ENCODE results near the gene TEDC2. TPM values are rescaled to one million over a fixed set of nuclear protein-coding genes. Genes with fewer than 3 reads are reported as not detected.

Gene TEDC2
- total and polyA plus RNA-seq, 9 of the 15 experiments (the other 6 are each of a cell fraction or from before 2014, with no cell fraction given), result 0.75 to 57.0 (median 17.6) TPM

- 0 out of 4 replicates have a peak, but pooled peaks of 1 of the 2 experiments have one; percentile 61 for TF ChIP-seq UBTF (IDR thresholded peaks at IDR 0.05; ENCODE audit: borderline replicate concordance in 1 of 2, low read depth in 2 of 2, low read length in 2 of 2)
- TF ChIP-seq PTBP1 (IDR thresholded peaks at IDR 0.05; ENCODE audit: low read depth, low read length), result no peak
Observed at GRCh38 chr16:2471016-2471652, 11.2 kb downstream of the TEDC2 start, which contains the start of gene NTN3 (continued).

GRCh38 chr16:2471653-2472487 lies 12.0 kb downstream of the TEDC2 start:
- H2AFZ ChIP-seq (ENCODE audit: low read depth, low read length), result no peak overlapping the region
- ATAC-seq, result no peak
- no peak for FAIRE-seq
- no peaks in the 10 kb centered on the region for H3K9me1 ChIP-seq (ENCODE audit: control insufficient read depth, insufficient read depth, low read length)
- peaks cover 18 to 96% of the 10 kb centered on the region in 2 experiments for H3K4me1 ChIP-seq (replicated peaks in 1 of 2; ENCODE audit: control insufficient read depth in 2 of 2, insufficient read depth in 2 of 2, low read length in 2 of 2)
- H4K20me1 ChIP-seq (replicated peaks; ENCODE audit: control insufficient read depth, insufficient read depth, low read length), result peaks cover 2% of the 10 kb centered on the region; the same call in 1 of the 2 replicates
- no peaks in the 10 kb centered on the region for H3K9me3 ChIP-seq (replicated peaks; ENCODE audit: control insufficient read depth, insufficient read depth, low read depth, low read length)
- POLR2A ChIA-PET, result no interaction called here
- no peak for DNase-seq (ENCODE audit: extremely low read depth in 1 of 4, low spot score in 3 of 4)
- CTCF ChIA-PET (ENCODE audit: low intra/inter-chr PET ratio), result no interaction called here
- H3K27ac ChIP-seq (ENCODE audit: extremely low read depth, low read depth, low read length), result no peak overlapping the region
- 69% methylated on average over 31 of the region's 61 CpGs for WGBS (ENCODE audit: insufficient coverage, low coverage, missing lambda C conversion rate)
- BruUV-seq (replicated peaks), result no TSS peak
- H3K27me3 ChIP-seq (ENCODE audit: control insufficient read depth in 2 of 2, insufficient read depth in 2 of 2, low read length in 2 of 2), result no peaks in the 10 kb centered on the region
- no peak overlapping the region; the same call in 1 of the 2 replicates for H3K4me3 ChIP-seq
- peaks cover 29% of the 10 kb centered on the region for H3K79me2 ChIP-seq (ENCODE audit: control insufficient read depth, insufficient read depth, low read length)
- no peaks in the 10 kb centered on the region for H3K36me3 ChIP-seq (ENCODE audit: control insufficient read depth, insufficient read depth, low read length)
- H3K4me2 ChIP-seq (ENCODE audit: insufficient read depth, low read length), result no peak overlapping the region
- peak overlapping the region in 1 of 2 experiments; percentile 98; a peak in 3 of 4 replicates for H3K9ac ChIP-seq (ENCODE audit: insufficient read depth in 1 of 2, low read depth in 2 of 2, low read length in 2 of 2)
- in situ Hi-C loops (cut with MboI), result no loop called here
- intact Hi-C loops (cut with micrococcal nuclease), result no loop called here
- no peak for TF ChIP-seq ZNF146 (CRISPR knock-in tag; IDR thresholded peaks at IDR 0.05; ENCODE audit: unreplicated experiment)
- no peak for TF ChIP-seq MYNN (IDR thresholded peaks at IDR 0.05)
- no peak for TF ChIP-seq MYNN (CRISPR knock-in tag; IDR thresholded peaks at IDR 0.05)
- peak; percentile 86; the same call in 1 of the 2 replicates for TF ChIP-seq HNRNPL (IDR thresholded peaks at IDR 0.05; ENCODE audit: low read depth, low read length)
- peak in 1 of 2 experiments; percentile 5 for TF ChIP-seq E2F6 (IDR thresholded peaks at IDR 0.05; ENCODE audit: borderline replicate concordance in 1 of 2, extremely low read depth in 1 of 2, insufficient read depth in 1 of 2, insufficient read length in 1 of 2, low read depth in 1 of 2, low read length in 1 of 2, poor library complexity in 1 of 2, severe bottlenecking in 1 of 2)
- TF ChIP-seq FUS (optimal IDR thresholded peaks at IDR 0.05; ENCODE audit: low read depth, low read length), result peak; percentile 33
- no peak for TF ChIP-seq ELF2 (CRISPR knock-in tag; IDR thresholded peaks at IDR 0.05)
- TF ChIP-seq POLR2G (IDR thresholded peaks at IDR 0.05; ENCODE audit: low read depth, low read length), result peak; percentile 33; the same call in 1 of the 2 replicates
- no peak for TF ChIP-seq NR1H2 (CRISPR knock-in tag; IDR thresholded peaks at IDR 0.05)
- TF ChIP-seq FOS (IDR thresholded peaks at IDR 0.05; ENCODE audit: extremely low read depth, insufficient read length), result no peak
- TF ChIP-seq ZNF263 (CRISPR knock-in tag; IDR thresholded peaks at IDR 0.05; ENCODE audit: borderline replicate concordance), result no peak

Measured in K562 (cell line).